Ecto neural progenitor cell (in vitro differentiated cells): ENCODE measurements around the gene PTPRJ.
"Not testable (repeated sequence)": the region's sequence is repeated elsewhere in the genome, so short reads cannot be mapped to it uniquely, and the experiment has no call there.

Experiments
- DNase-seq: peaks from one replicate; pipeline ENCODE4 v3.0.0-alpha.2; 2018; ENCODE audit warnings: low spot score

The PTPRJ gene

DNA sequence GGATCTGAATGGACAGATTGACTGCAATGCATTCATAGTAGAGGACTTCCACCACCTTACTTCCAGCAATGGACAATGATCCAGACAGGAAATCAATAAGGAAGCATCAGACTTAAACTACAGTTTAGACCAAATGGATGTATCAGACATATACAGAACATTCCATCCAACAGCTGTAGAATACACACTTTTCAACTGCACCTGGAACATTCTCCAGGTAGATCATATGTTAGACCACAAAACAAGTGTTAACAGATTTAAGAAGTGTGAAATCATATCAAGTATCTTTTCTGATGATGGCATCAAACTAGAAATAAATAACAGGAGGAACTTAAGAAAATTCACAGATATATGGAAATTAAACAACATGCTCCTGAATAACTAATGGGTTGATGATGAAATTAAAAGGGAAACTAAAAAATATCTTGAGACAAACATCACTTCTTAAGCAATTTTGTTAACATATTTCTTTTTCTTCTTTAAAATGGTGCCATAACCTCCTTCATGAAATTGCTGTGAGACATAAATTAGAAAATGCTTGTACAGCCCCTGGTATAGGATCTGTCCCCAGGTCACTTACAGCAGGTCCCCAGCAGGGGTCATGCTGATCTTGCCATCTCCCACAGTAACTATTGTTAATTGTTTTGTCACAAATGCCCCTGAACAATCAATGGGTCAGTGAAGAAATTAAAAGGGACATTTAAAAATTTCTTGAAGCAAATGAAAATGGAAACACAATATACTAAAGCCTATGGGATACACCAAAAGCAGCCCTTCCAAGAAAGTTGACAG, 136.3 kb downstream of the PTPRJ start:
- no peak for DNase-seq

DNA sequence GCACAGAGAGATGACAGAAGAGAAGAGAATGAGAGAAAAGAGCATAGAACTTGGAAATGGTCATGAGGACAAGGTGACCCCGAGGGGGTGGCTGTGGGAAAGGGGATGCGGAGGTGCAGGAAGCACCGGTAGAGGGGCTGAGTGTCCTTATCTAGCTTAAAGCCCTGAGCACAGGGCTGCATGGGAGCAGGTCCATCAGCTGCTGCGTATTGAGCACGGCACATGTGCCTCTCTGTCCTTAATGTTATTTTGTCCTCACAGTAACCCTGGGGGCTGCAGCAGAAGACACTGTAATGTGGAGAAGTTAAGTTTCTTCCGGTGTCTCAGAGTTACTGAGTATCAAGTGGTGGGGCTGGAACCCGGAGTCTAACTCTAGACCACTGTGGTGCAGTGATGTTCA, 141.9 kb downstream of the PTPRJ start:
- no peak for DNase-seq

DNA sequence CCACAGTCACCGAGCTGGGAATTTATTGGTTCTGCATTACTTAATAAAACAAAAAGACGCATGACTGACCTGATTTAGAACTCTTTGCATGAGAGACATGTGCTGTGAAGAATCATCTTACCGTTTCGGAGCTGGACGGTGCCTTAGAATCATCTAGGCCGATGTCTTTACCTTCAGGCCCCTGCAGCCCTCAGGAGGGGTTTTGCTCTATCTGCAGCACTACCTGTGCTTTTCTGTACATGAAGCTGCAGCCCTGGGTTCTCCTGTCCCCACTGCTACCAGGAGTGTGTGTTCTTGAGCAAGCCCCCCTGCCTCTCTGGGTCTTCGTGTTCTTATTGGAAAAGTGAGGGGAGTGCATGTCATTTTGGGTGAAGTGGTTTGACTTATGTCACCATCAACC, 142.3 kb downstream of the PTPRJ start:
- DNase-seq: no peak

DNA sequence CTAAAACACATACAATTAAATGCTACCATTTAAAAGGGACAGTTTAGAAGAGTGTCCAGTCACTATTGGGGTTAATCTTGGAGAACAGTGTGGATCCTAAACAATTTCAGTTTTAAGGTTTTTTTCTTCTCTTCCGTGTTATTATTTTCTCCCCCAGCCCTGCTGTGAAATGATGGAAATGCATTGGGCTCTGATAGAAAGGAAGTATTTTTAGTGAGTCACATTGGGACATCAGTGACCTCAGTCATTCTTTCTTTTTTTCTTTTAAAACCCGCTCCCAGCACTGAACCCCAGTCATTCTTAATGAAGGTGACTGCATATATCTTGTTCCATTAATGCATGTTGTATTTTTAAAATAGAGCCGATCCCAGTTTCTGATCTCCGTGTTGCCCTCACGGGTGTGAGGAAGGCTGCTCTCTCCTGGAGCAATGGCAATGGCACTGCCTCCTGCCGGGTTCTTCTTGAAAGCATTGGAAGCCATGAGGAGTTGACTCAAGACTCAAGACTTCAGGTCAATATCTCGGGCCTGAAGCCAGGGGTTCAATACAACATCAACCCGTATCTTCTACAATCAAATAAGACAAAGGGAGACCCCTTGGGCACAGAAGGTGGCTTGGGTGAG, 143.0 kb downstream of the PTPRJ start:
- DNase-seq: no peak

DNA sequence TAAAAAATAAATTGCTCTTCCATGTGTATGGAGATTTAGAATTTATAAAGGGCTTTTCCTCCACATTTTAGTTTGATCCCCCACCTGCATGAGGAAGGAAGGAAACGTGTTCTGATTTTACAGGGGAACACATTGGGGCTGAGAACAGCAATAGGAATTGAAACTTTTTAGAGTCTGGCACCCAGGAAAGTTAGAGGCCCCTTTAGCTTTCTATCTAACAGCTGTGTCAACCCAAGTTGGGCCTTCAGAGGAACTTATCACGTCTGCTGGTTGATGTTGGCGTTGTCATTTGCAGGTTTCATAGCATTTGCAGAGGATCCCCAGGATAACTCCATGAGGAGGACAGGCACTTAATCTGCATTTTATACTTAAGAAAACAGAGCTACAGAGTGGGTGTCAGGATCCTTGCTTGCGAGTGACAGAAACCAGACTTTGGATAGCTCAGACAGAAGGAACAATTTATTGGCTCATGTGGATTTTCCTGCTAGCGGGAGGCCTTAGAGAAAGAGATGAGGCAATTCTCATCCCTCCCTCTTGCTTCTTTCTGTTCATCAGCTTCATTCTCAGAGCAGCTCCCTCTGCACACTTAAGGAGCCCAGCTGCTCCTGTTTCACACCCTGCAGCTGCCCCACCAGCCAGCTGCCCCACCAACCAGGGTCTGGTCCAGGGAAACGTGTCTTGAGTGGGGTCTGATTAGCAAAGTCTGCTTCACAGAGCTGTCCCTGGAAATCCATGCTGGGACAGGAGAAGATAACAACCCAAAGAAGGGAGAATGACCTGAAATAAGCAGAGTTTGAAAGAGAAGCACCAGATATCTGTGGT, 143.8 kb downstream of the PTPRJ start:
- no peak for DNase-seq

DNA sequence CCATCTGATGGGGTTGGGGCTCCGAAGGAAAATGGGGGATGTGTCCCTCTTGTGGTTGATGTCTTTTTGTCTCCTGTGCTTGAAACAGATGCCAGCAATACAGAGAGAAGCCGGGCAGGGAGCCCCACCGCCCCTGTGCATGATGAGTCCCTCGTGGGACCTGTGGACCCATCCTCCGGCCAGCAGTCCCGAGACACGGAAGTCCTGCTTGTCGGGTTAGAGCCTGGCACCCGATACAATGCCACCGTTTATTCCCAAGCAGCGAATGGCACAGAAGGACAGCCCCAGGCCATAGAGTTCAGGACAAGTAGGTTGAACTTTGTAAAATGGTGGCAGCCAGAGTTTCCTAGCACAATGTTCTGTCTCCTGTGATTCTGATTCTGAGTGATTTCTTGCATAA, 144.5 kb downstream of the PTPRJ start:
- DNase-seq: no peak

DNA sequence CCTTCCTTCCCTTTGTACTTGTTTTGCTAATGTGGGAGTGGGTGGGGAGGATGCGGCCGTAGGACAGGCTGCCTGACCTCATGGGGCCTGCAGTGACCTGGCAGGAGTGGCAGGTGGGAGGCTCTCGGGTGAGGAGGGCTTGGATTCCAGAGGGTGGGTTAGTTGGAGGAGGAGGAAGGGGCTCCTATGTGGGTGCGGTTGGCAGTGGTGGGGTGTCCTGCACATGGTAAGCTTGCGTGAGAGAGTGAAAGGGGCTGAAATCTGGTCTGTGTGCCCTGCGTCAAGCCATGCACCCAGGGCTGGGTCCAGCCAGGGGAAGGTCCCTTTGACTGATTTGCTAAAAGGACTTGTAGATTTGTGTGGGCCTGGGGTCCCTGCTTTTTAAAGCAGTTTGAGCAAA, 145.5 kb downstream of the PTPRJ start:
- DNase-seq: no peak

DNA sequence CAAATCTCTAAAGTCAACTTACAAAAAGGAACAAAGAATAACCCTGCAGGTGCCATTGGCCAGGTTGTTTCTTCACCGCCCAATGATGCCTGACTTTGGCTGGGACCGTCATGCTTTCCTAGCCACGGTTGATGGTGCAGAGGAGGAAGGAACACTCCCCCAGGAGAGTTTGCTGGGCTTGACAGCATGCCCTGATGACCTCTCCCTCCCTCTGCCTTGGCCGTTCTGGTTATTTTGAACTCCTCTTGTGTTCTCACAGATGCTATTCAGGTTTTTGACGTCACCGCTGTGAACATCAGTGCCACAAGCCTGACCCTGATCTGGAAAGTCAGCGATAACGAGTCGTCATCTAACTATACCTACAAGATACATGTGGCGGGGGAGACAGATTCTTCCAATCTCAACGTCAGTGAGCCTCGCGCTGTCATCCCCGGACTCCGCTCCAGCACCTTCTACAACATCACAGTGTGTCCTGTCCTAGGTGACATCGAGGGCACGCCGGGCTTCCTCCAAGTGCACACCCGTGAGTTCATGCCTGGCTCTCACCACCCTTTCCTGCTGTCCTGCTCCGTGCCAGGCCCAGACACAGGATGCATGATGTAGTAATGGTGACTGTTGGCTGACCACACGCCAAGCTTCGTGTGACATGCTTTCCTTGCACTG, 147.3 kb downstream of the PTPRJ start:
- no peak for DNase-seq

DNA sequence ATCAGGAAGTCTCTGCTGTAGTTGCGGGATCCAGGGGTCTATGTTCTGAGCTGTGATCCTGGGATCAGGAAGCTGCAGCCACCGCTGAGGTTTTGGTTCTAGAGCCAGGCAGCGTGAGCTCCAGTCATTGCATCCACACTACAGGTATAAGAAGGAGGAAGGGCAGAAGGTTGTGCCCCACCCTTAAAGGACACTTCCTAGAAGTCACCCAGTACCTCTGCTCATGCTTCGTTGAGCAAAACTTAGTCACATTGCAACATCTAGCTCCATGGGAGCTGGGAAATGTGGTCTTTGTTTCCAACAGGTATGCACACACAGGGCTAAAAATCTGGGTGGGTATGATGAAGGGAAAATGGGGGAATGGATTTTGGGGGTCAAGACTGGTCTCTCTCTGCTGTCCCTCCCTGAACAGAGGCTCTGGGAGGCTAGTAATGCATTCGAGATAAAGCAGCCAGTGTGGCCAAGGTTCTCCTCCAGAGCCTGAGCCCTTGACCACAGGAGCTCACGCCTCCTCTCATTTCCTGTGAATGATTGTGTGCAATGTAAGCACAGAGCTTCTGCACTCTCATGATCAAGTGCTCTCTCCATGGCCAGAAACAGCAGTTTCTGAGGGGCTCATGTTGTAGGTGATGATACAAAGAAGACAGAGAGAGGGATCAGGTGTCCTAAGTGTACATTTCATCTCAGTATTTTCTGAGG, 149.5 kb downstream of the PTPRJ start:
- no peak for DNase-seq

DNA sequence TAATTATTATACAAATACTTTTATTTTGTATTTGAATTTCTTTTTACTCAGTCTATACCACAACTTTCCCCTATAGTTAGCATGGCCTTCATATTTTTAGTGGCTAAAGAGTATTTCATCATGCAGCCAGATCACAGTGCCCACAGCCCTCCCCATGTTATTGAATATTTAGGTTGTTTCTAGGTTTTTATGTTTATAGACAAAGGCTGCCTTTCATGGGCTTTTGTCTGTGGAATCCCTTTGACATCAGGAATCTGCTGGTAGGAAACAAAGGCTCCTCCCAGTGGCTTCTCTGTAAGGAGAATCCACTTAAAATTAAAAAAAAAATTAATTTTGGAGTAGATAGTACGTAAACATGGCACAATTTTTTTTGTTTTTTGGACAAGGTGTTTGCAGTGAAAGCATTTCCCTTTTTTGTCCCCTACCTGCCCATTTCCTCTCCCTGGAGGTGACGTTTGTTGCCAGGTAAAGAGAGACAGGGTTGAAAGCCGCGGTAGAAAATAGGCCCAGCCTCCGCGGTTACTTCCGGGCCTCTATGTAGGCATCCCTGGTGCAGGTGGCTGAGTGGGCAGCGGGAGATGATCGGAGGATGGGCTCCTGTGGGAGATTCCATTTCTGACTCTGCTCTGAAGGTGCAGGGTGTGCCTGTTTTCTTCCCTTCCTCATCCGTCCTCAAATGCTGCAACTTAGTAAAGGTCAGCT, 154.0 kb downstream of the PTPRJ start:
- no peak for DNase-seq

DNA sequence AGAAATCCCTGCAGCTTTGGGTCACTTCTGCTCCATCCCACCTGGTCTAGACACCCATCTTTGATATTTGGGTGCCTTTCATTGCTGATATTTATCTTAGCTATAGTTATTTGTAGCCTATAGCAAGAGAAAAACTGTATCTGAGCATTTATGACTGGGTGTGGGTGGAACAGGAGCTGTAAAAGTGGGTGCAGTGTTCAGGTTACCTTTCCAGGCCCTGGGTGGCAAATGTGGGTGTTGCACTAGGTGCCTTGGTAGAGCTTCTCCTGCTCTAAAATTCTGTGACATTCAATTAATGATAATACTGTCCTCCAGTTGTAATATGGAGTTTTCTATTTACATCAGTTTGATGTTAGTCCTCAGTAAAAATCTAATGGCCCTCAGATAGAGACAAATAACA, 157.9 kb downstream of the PTPRJ start:
- DNase-seq: no peak

DNA sequence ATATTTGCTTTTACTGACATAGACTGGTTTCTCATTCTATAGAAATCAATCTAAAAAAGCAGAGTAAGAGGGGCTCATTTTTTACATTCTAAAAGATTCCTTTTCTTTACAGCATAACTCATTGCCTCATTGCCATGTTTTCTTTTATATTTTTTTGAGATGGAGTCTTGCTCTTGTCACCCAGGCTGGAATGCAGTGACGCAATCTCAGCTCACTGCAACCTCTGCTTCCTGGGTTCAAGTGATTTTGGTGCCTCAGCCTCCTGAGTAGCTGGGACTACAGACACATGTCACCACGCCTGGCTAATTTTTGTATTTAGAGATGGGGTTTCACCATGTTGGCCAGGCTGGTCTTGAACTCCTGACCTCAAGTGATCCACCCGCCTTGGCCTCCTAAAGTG, 159.5 kb downstream of the PTPRJ start:
- DNase-seq: not testable (repeated sequence)

DNA sequence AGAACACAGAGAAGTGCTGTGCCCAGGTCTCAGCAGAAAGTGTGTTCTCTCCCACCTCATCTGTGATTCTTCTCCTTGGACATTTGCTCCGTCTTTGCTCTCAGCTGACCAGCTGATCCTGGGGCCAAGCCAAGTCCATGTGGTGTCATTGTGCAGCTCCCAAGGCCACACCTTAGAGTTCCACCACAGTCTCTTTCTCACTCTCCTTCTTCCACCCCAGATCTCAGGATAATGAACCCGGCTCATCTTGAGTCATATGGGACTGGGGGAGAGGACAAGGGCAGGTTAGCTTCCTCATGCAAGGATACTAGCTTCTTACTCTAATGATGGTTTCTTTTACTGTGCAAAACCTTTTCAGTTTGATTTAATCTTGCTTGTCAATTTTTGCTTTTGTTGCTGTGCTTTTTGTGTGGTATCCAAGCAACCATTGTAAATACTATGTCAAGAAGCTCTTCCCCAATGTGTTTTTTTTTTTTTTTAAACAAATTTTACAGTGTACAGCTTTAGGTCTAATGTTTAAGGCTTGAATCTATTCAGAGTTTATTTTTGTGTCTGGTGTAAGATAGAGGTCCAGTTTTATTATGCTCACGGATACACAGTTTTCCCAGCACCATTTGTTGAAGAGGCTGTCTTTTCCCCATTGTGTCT, 161.2 kb downstream of the PTPRJ start:
- DNase-seq: no peak

DNA sequence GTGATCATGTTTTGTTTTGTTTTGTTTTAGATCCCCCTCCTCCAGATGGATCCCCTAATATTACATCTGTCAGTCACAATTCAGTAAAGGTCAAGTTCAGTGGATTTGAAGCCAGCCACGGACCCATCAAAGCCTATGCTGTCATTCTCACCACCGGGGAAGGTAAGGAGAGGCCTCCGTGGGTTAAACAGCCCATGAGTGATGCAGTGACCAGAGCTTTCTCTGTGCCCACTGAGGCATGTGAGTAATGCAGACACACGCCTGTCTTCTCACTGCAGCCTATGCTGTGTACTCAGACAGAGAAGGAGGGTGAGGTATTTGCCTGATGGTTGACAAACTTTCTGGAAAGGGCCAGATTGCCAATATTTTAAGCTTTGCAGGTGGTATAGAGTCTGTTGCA, 162.5 kb downstream of the PTPRJ start:
- no peak for DNase-seq

DNA sequence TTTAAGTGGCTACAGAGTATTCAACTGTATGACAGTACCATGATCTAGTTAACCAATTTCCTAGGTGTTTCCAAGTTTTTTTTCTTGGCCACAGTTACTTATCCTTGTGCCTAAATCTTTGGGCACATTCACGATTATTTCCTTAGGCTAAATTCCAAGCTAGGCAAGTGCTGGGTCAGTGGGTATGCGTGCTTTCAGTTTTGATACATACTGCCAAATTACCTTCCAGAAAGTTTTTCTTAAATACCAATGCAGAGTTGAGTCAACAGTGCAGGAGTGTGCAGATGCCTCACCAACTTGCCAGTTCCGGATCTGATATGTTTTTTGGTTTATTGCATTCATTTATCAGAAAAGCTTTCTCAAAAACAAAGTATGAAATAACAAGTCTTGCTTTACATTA, 168.4 kb downstream of the PTPRJ start:
- no peak for DNase-seq

DNA sequence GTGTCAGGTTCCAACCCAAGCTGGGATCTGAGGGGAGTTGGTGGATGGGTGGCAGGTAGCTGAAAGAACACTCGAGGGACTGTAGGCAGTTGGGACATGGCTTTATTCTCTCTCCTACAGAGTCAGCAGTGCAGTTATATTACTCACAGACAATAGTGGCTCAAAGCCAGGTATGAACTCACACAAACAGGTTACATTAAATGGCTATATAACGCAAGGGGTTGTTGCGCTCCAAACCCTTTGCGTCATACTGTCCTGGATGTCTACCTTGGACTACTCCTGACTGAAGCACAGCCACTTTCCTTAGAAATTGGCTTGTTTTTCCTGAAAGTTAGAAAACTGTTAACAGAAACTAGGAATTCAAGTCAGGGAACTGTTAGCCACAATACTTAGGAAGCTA, 169.9 kb downstream of the PTPRJ start:
- DNase-seq: no peak

DNA sequence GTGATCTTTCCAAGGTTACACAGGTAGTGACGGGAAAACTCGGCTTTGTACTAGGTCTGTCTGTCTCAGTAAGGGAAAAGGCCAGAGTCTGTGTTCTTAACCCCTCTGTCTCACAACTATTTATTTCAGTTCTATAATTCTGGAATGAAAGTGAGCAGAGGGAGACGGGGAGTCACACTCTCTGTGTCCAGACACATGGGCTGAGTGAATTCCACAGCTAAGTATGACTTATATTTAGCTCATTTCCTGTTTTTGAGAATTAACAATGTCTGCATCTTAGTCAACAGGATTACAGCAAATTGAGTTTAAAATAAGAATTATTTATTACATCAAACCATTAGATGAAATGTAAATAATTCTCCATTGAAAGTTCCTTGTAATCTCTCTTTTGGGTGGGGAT, 173.8 kb downstream of the PTPRJ start:
- DNase-seq: no peak

DNA sequence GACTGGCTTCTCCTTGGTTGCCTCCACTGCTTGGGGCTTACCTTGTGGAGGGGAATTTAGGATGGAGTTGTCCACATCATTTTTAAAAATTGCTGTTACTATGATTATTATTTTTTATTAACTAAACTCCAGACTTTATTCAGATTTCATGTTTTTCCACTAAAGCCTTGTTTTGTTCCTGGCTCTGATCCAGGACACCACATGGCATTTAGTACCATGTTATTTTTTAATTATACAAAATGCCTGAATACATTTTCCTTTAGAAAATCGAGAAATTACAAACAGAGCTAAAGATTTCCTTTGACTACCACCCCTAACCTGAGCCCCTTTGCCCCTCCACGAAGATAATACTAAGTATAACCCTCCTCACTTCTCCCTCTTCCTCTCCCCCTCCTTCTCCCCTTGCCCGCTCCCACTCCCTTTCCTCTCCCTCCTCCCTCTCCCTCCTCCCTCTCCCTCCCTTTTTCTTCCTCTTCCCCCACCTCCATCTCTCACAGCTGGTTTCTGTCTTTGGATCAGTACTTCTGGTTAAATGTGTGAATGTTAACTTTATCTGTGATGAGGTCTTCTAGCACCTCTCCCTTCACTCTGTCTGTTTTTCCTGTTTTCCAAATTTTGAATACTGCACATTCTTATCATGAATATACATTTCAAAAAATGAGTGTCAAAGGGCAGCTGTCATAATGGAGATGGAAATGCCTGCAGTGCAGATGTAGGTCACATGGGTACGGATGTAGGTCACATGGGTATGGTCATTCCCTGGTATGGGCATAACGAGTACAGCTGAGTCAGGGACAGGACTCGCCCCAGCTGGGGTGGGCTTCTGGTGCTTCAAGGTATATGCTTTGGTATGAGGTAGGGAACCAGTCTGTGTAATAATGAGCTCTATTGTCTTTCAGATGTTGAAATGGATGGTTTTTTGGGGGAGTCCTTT, 181.9 kb downstream of the PTPRJ start:
- DNase-seq: no peak

DNA sequence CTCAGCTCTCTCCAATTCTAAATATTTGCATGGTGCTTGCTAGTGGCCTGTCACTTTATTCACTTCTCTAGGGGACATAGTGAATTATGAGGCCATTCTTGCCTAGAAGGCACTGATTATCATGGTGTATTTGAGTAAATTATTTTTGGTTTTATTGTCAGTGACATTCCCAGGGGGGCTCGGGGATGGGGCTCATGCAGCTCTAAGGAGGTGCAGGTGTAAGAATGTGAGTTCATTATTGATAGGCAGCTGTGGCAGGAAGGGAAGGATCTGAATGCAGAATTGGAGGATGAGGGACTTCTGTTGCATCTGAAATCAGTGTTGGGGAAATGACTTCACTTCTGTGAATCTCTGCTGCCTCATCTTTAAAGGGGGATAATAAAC, 182.5 kb downstream of the PTPRJ start:
- DNase-seq: no peak
